Muscle layer of duodenum (tissue), 2 donors: Measurements from ENCODE around the gene SLC35E2B.

Experiments used
- H3K27ac ChIP-seq: one replicate; pipeline ENCODE4 v1.7.0; 2013; ENCODE audit warnings: mild to moderate bottlenecking, low read length
- H3K27me3 ChIP-seq: one replicate; pipeline ENCODE4 v1.7.0; 2013; ENCODE audit warnings: low read depth, mild to moderate bottlenecking, control low read depth, low read length
- H3K36me3 ChIP-seq, 2 donors: one replicate each; pipeline ENCODE4 v1.7.0; 2013; ENCODE audit warnings: low read length in 2 of 2, control low read depth in 1 of 2, mild to moderate bottlenecking in 1 of 2; ENCODE audit not compliant: insufficient read depth in 2 of 2, control insufficient read depth in 1 of 2
- H3K4me1 ChIP-seq, 2 donors: one replicate each; pipeline ENCODE4 v1.7.0; 2013; ENCODE audit warnings: low read length in 2 of 2, mild to moderate bottlenecking in 2 of 2, control low read depth in 1 of 2, moderate library complexity in 1 of 2; ENCODE audit not compliant: insufficient read depth in 2 of 2, control insufficient read depth in 1 of 2
- H3K4me3 ChIP-seq, 2 donors: one replicate each; pipeline ENCODE4 v1.7.0; 2013; ENCODE audit warnings: low read length in 2 of 2, low read depth in 1 of 2, mild to moderate bottlenecking in 1 of 2
- H3K9me3 ChIP-seq, 2 donors: one replicate each; pipeline ENCODE4 v1.7.0; 2013; ENCODE audit warnings: low read length in 2 of 2, control low read depth in 1 of 2, mild to moderate bottlenecking in 1 of 2; ENCODE audit not compliant: control insufficient read depth in 1 of 2
- donor health status: healthy.

The SLC35E2B gene

DNA sequence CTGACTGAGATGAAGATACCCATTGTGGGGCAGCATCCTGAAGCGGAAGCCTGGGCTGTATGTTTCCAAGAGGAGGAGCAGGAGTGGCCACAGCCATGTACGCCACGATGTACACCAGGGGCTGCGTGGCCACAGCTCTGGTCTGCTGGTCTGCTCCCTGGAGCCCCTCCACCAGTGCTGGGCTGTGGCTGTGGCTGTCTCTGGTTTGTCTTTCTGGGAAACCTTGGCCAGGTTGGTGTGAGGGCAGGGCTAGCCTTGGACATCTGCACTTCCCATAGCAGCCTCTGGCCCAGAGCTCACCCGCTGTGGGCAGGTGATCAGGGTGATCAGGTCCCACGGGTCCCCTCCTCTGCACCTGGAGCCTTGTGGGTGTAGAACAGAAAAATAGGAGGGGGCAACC, 74.7 kb downstream of the SLC35E2B start:
- Histone ChIP-seq H3K27me3 (no peaks in the 10 kb centered on the region), H3K9me3 (no peaks in the 10 kb centered on the region), H3K4me1 (peaks cover 6 to 30% of the 10 kb centered on the region in 2 donors), H3K36me3 (peaks cover 7 to 10% of the 10 kb centered on the region in 2 donors), H3K4me3 (no peak overlapping the region), H3K27ac (no peak overlapping the region)

GRCh38 chr1:1617516-1617915, 75.1 kb downstream of the SLC35E2B start:
- no peak overlapping the region for H3K4me3 ChIP-seq
- no peaks in the 10 kb centered on the region for H3K9me3 ChIP-seq
- H3K27me3 ChIP-seq: no peaks in the 10 kb centered on the region
- peaks cover 6 to 30% of the 10 kb centered on the region in 2 donors for H3K4me1 ChIP-seq
- H3K36me3 ChIP-seq: peaks cover 7 to 10% of the 10 kb centered on the region in 2 donors
- H3K27ac ChIP-seq: no peak overlapping the region

DNA sequence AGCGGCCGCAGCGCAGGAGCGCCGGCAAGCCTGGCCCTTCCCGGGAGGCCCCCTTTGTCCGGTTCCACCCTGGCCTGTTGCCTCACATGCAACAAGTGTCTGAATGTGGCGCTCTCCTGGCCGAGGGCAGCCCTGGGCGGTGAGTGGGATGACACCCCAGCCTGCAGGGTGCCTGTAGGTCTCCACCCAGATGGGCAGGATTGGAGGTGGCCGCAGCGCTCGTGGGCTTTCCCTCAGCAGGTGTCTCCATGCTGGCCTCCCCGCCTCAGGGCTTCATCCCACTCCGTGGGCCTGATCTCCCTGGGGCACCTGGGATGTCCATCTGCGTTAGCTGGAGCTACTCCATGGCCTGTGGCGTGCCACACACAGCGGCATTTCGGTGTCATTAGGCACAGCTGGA, 75.8 kb downstream of the SLC35E2B start:
- H3K36me3 ChIP-seq: peaks cover 7 to 10% of the 10 kb centered on the region in 2 donors
- peak overlapping the region; percentile 67 to 90 for H3K4me3 ChIP-seq
- H3K27ac ChIP-seq: no peak overlapping the region

GRCh38 chr1:1616045-1616790, 76.4 kb downstream of the SLC35E2B start:
- H3K27me3 ChIP-seq: no peaks in the 10 kb centered on the region
- H3K4me3 ChIP-seq: peak overlapping the region; percentile 67 to 90
- no peaks in the 10 kb centered on the region for H3K9me3 ChIP-seq
- peaks cover 6 to 30% of the 10 kb centered on the region in 2 donors for H3K4me1 ChIP-seq
- H3K27ac ChIP-seq: no peak overlapping the region
- peaks cover 7 to 10% of the 10 kb centered on the region in 2 donors for H3K36me3 ChIP-seq

More for the DNA sequence above, 75.8 kb downstream of the SLC35E2B start:
- no peaks in the 10 kb centered on the region for H3K27me3 ChIP-seq
- no peaks in the 10 kb centered on the region for H3K9me3 ChIP-seq
- H3K4me1 ChIP-seq: peaks cover 6 to 30% of the 10 kb centered on the region in 2 donors

GRCh38 chr1:1615256-1616044, 77.1 kb downstream of the SLC35E2B start, which contains the start of gene MIB2:
TSS of gene MIB2 (plus strand) at chr1:1615500. CDS start at chr1:1623453, 7,953 bp downstream.
- Histone ChIP-seq H3K9me3 (no peaks in the 10 kb centered on the region), H3K27ac (peak within 1 kb of the TSS; percentile 90), H3K36me3 (peaks cover 7 to 10% of the 10 kb centered on the region in 2 donors), H3K4me3 (peak within 1 kb of the TSS; percentile 73 to 90), H3K27me3 (no peaks in the 10 kb centered on the region), H3K4me1 (peaks cover 6 to 37% of the 10 kb centered on the region in 2 donors)

DNA sequence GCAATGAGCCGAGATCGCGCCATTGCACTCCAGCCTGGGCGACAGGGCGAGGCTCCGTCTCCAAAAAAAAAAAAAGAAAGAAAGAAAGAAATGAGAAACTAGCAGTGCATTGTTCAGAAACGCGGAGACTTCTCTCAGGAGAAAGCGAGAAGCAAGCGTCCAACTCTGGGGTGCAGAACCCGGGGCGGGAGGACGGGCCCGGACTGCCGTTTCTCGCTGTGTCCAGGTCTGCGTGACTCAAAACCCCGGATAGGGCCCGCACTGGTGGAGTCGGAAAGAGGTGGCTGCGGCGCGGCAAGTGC, 77.7 kb downstream of the SLC35E2B start:
- Histone ChIP-seq H3K4me1 (peaks cover 6 to 41% of the 10 kb centered on the region in 2 donors), H3K27ac (peak overlapping the region; percentile 90), H3K4me3 (peak overlapping the region; percentile 73 to 90), H3K36me3 (peaks cover 7 to 10% of the 10 kb centered on the region in 2 donors), H3K9me3 (no peaks in the 10 kb centered on the region), H3K27me3 (no peaks in the 10 kb centered on the region)

GRCh38 chr1:1614204-1614953, 78.2 kb downstream of the SLC35E2B start:
- Histone ChIP-seq H3K27me3 (no peaks in the 10 kb centered on the region), H3K36me3 (peaks cover 7 to 10% of the 10 kb centered on the region in 2 donors), H3K27ac (no peak overlapping the region), H3K4me3 (peak overlapping the region; percentile 73 to 90), H3K9me3 (no peaks in the 10 kb centered on the region), H3K4me1 (peaks cover 6 to 43% of the 10 kb centered on the region in 2 donors)

GRCh38 chr1:1613509-1614082, 79.0 kb downstream of the SLC35E2B start:
- no peak overlapping the region for H3K27ac ChIP-seq
- no peaks in the 10 kb centered on the region for H3K27me3 ChIP-seq
- peak overlapping the region in 1 of 2 donors; percentile 73 for H3K4me3 ChIP-seq
- H3K4me1 ChIP-seq: peaks cover 6 to 43% of the 10 kb centered on the region in 2 donors
- H3K9me3 ChIP-seq: no peaks in the 10 kb centered on the region
- H3K36me3 ChIP-seq: peaks cover 7 to 10% of the 10 kb centered on the region in 2 donors

GRCh38 chr1:1612104-1612400, 80.5 kb downstream of the SLC35E2B start:
- H3K27ac ChIP-seq: no peak overlapping the region
- H3K9me3 ChIP-seq: no peaks in the 10 kb centered on the region
- H3K4me1 ChIP-seq: peaks cover 6 to 38% of the 10 kb centered on the region in 2 donors
- H3K36me3 ChIP-seq: peaks cover 0 to 7% of the 10 kb centered on the region in 2 donors
- H3K27me3 ChIP-seq: no peaks in the 10 kb centered on the region
- H3K4me3 ChIP-seq: no peak overlapping the region

DNA sequence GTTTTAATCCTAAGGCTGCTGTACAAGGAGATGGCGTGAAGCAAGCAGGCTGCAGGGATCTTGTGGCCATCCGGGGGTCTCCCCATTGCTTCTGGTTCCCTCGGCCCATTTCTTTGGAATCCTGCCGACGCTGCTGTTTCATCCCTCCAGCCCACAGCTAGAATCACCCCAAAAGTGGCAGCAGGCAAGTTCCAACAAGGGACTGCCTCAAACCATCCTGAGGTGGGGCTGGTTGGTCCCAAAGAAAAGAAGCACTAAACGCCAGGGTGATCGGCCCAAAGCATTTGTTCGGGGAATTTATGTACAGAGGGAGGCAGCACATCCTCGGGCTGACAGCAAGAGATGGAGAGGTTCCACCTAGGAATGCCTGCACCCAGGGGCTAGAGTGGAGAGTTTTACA, 81.8 kb downstream of the SLC35E2B start:
- H3K27ac ChIP-seq: no peak overlapping the region
- no peaks in the 10 kb centered on the region for H3K9me3 ChIP-seq
- H3K4me1 ChIP-seq: peaks cover 6 to 29% of the 10 kb centered on the region in 2 donors
- H3K27me3 ChIP-seq: no peaks in the 10 kb centered on the region
- peaks cover 0 to 5% of the 10 kb centered on the region in 2 donors for H3K36me3 ChIP-seq
- H3K4me3 ChIP-seq: no peak overlapping the region
